Natural killer cell (primary cell): ENCODE data around the gene ZPR1. TPM values are rescaled to one million over a fixed set of nuclear protein-coding genes. Genes with fewer than 3 reads are reported as not detected.
"Not testable (repeated sequence)": the region's sequence is repeated elsewhere in the genome, so short reads cannot be mapped to it uniquely, and the experiment has no call there.

Source experiments
- ATAC-seq, 3 donors: fragments of 150-1000 bp in 2 of 3; fragments of 200-7000 bp in 1 of 3; cut with Tn5 transposase; 1 replicate in 1 of 3; 2 replicates in 2 of 3; pipeline ENCODE4 v1.10.0; 2021; ENCODE audit warnings: mild to moderate bottlenecking in 2 of 3, moderate library complexity in 2 of 3
- DNase-seq, 2 donors: peaks; one replicate each; pipeline versions ENCODE4 v3.0.0 to v3.0.0-alpha.2; 2013 to 2021; ENCODE audit warnings: mixed read lengths in 1 of 2
- H3K27ac ChIP-seq: one replicate; pipeline ENCODE4 v1.5.1; 2013; ENCODE audit warnings: mild to moderate bottlenecking, low read length
- H3K27me3 ChIP-seq: one replicate; pipeline ENCODE4 v1.6.1; 2013; ENCODE audit warnings: low read length; ENCODE audit not compliant: control insufficient read depth, insufficient read depth
- H3K36me3 ChIP-seq: one replicate; pipeline ENCODE4 v1.6.1; 2013; ENCODE audit warnings: low read length; ENCODE audit not compliant: control insufficient read depth, insufficient read depth
- H3K4me1 ChIP-seq: one replicate; pipeline ENCODE4 v1.6.1; 2013; ENCODE audit warnings: low read length; ENCODE audit not compliant: control insufficient read depth, insufficient read depth
- H3K4me3 ChIP-seq: one replicate; pipeline ENCODE4 v1.5.1; 2013; ENCODE audit warnings: low read length
- H3K9me3 ChIP-seq: one replicate; pipeline ENCODE4 v1.6.1; 2013; ENCODE audit warnings: low read length; ENCODE audit not compliant: control insufficient read depth, insufficient read depth
- H3K27ac Mint-ChIP-seq, 2 donors: one replicate each; pipeline ENCODE4 v1.8.0; 2022; ENCODE audit warnings: mild to moderate bottlenecking in 2 of 2, mixed read lengths in 2 of 2, moderate library complexity in 1 of 2
- H3K27me3 Mint-ChIP-seq, 2 donors: one replicate each; pipeline ENCODE4 v1.8.0; 2022; ENCODE audit warnings: low read depth in 2 of 2, mixed read lengths in 2 of 2
- H3K36me3 Mint-ChIP-seq: one replicate; pipeline ENCODE4 v1.8.0; 2022; ENCODE audit warnings: mixed read lengths
- H3K4me1 Mint-ChIP-seq, 2 donors: one replicate each; pipeline ENCODE4 v1.8.0; 2022; ENCODE audit warnings: mixed read lengths in 2 of 2
- H3K4me3 Mint-ChIP-seq: one replicate; pipeline ENCODE4 v1.8.0; 2022; ENCODE audit warnings: mild to moderate bottlenecking, moderate library complexity, mixed read lengths
- H3K9me3 Mint-ChIP-seq, 2 donors: one replicate each; pipeline ENCODE4 v1.8.0; 2022; ENCODE audit warnings: mixed read lengths in 2 of 2
- WGBS: methylation state at CpG from one replicate; pipeline ENCODE4 v1.1.7; 2013; ENCODE audit warnings: missing lambda C conversion rate; ENCODE audit not compliant: insufficient coverage; 5-methylcytosine and 5-hydroxymethylcytosine counted together
- intact Hi-C: fragments of 100-400 bp; cut with micrococcal nuclease; formaldehyde crosslinking; loops from one replicate; pipeline ENCODE4 v1.14.2; 2022
- total RNA-seq, 4 donors: library from RNA; stranded (reverse); fragments of 120-200 nt in 1 of 4; gene quantifications; one replicate each; pipeline versions ENCODE4 v1.2.3 to v1.2.4, GENCODE V29; 2013 to 2022
- TF ChIP-seq, protein P1 (sequence below): fragments of 200-600 bp; IDR thresholded peaks from one replicate; pipeline ENCODE4 v1.8.0; 2022; ENCODE audit warnings: antibody characterized with exemption

The ZPR1 gene
- total RNA-seq, 3 donors from 2014 or later (not counting 1 experiment from before 2014, with no cell fraction given): 92.0 to 107 (median 92.6) TPM

DNA sequence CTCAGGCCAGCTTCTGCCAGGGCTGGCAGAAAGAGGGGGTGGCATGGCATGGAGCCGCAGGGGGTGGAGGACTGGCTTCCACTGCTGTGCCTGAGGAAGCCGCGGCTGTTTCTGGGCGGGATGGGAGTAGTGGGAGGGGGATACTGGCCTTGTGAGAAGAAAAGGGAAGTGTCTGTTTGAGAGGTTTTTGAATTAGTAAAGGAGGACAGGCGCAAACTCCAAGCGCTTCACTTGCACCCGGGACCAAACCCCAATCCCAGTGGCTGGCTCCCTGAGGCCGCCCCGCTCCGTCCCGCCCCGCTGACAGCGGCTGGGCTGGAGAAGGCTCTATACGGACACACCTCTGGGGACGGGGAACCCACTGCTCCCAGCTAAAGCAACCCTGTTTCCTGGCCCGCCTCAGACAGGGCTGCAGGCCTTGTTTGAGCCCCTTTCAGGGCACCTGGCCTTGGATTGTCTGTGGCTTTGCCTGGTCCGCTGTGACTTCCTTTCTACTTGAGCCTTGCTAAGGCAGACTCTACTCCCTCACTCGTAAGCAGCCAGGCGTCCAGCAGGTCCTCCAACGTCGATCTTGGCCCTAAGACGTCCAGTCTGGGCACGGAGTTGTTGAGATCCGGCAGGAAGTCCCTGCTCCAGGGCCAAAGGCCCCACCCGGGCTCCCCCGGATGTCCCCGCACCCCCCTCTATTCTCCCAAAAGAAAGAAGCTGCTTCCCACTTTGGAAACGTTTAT, 47.4 kb upstream of the ZPR1 start:
- Histone ChIP-seq H3K27me3 (no peaks in the 10 kb centered on the region), H3K9me3 (no peaks in the 10 kb centered on the region), H3K4me3 (peak overlapping the region; percentile 66), H3K36me3 (no peaks in the 10 kb centered on the region), H3K27ac (peak overlapping the region; percentile 52), H3K4me1 (peaks cover 19% of the 10 kb centered on the region)
- peak; percentile 7 to 16 (median 15) for ATAC-seq
- peaks cover 0 to 3% of the 10 kb centered on the region in 2 donors for H3K27me3 Mint-ChIP-seq
- intact Hi-C loops: loop anchor here (5.0 kb wide), 1 partner anchor 103 kb away; no protein-coding TSS in a partner anchor
- DNase-seq: peak in 1 of 2 donors; percentile 26
- H3K9me3 Mint-ChIP-seq: no peaks in the 10 kb centered on the region
- no peaks in the 10 kb centered on the region for H3K36me3 Mint-ChIP-seq
- TF ChIP-seq, protein P1, sequence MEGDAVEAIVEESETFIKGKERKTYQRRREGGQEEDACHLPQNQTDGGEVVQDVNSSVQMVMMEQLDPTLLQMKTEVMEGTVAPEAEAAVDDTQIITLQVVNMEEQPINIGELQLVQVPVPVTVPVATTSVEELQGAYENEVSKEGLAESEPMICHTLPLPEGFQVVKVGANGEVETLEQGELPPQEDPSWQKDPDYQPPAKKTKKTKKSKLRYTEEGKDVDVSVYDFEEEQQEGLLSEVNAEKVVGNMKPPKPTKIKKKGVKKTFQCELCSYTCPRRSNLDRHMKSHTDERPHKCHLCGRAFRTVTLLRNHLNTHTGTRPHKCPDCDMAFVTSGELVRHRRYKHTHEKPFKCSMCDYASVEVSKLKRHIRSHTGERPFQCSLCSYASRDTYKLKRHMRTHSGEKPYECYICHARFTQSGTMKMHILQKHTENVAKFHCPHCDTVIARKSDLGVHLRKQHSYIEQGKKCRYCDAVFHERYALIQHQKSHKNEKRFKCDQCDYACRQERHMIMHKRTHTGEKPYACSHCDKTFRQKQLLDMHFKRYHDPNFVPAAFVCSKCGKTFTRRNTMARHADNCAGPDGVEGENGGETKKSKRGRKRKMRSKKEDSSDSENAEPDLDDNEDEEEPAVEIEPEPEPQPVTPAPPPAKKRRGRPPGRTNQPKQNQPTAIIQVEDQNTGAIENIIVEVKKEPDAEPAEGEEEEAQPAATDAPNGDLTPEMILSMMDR: no peak
- 27% methylated on average over 28 of the region's 28 CpGs for WGBS
- H3K4me1 Mint-ChIP-seq: peaks cover 17 to 18% of the 10 kb centered on the region in 2 donors
- peak overlapping the region; percentile 84 for H3K4me3 Mint-ChIP-seq
- H3K27ac Mint-ChIP-seq: peak overlapping the region; percentile 46 to 82

DNA sequence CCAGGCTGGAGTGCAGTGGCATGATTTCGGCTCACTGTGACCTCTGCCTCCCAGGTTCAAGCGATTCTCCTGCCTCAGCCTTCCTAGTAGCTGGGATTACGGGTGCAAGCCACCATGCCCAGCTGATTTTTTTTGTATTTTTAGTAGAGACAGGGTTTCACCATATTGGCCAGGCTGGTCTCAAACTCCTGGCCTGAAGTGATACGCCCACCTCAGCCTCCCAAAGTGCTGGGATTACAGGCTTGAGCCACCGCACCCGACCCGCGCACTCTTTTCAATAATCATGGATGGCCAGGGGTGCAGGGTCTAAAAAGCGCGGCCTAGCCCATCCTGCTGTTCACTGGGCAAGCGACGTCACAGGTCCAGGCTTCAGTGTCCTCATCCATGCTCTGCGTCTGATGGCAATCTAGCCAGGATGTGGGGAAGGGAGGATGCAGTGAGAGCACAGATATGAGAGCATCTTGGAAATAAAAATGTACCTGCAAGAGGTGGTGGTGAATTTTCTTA, 46.8 kb upstream of the ZPR1 start:
- H3K27me3 Mint-ChIP-seq, H3K36me3 ChIP-seq, H3K9me3 ChIP-seq, H3K27me3 ChIP-seq, H3K36me3 Mint-ChIP-seq, DNase-seq, H3K27ac ChIP-seq, H3K9me3 Mint-ChIP-seq, H3K4me3 ChIP-seq, ATAC-seq: not testable (repeated sequence)
- WGBS: 88% methylated on average over 13 of the region's 13 CpGs
- Mint-ChIP-seq H3K4me3 (peak overlapping the region; percentile 84), H3K4me1 (peaks cover 17 to 18% of the 10 kb centered on the region in 2 donors), H3K27ac (peak overlapping the region in 1 of 2 donors; percentile 82)
- H3K4me1 ChIP-seq: peaks cover 19% of the 10 kb centered on the region
- intact Hi-C loops: loop anchor here (5.0 kb wide), 1 partner anchor 102 kb away; no protein-coding TSS in a partner anchor

DNA sequence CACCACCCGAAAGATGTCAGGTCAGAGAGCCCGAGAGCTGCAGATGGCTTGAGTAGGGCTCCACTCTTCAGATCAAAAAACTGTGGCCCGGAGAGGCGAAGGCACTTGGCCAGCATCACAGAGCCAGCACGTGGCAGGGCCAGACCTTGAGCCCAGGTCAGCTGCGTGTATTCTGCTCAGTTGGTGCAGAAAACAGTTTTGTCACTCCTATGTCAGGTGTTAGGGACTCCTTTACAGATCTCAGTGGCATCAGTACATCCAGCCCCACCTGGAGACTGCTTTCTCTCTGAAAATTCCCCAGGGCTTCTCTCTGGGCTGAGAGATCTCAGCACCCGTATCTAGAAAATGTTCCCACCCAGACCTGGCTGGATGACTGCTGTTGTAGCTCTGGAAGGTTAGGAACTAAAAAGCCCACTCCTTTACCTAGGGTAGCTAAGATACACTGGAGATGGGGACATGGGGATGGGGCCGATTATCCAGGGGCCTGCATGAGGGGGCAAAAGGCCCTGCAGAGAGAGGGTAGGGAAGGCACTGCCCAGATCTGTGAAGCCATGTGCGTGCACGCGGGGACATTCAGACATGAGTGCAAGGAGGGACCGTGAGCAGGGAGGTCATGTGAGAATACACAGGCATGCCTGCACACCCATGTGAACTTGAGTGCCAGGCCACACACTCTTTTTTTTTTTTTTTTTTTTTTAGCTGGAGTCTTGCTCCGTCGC, 46.2 kb upstream of the ZPR1 start:
- TF ChIP-seq, protein P1: no peak
- Histone ChIP-seq H3K4me3 (no peak overlapping the region), H3K4me1 (peaks cover 19% of the 10 kb centered on the region), H3K9me3 (no peaks in the 10 kb centered on the region), H3K27me3 (no peaks in the 10 kb centered on the region), H3K27ac (no peak overlapping the region), H3K36me3 (no peaks in the 10 kb centered on the region)
- no peak overlapping the region for H3K27ac Mint-ChIP-seq
- no peaks in the 10 kb centered on the region for H3K9me3 Mint-ChIP-seq
- no peaks in the 10 kb centered on the region for H3K36me3 Mint-ChIP-seq
- peaks cover 17 to 18% of the 10 kb centered on the region in 2 donors for H3K4me1 Mint-ChIP-seq
- 94% methylated on average over 14 of the region's 14 CpGs for WGBS
- peaks cover 0 to 3% of the 10 kb centered on the region in 2 donors for H3K27me3 Mint-ChIP-seq
- intact Hi-C loops: no loop called here
- ATAC-seq (no peak), DNase-seq (no peak)
- H3K4me3 Mint-ChIP-seq: peak overlapping the region; percentile 55

DNA sequence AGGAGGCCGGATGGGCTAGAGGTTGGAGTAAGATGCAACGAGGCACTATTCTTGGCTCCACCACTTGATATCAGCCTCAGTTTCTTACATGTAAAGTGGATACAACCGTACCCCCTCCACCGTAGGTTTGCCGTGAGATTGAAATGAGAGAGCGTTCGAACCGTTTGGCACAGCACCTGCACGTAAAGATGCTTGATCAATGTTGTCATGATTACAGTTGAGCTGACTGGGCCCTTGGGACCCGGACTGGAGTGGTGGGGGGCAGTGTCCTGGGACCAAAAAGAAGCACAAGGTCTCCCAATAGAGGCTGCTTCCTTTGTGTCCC, 45.6 kb upstream of the ZPR1 start:
- no peak for DNase-seq
- no peaks in the 10 kb centered on the region for H3K36me3 Mint-ChIP-seq
- no peak for ATAC-seq
- no peak overlapping the region for H3K27ac Mint-ChIP-seq
- no peak overlapping the region for H3K4me3 ChIP-seq
- H3K27me3 ChIP-seq: no peaks in the 10 kb centered on the region
- peaks cover 19% of the 10 kb centered on the region for H3K4me1 ChIP-seq
- peaks cover 0 to 3% of the 10 kb centered on the region in 2 donors for H3K27me3 Mint-ChIP-seq
- TF ChIP-seq, protein P1: no peak
- H3K4me3 Mint-ChIP-seq: no peak overlapping the region
- H3K9me3 Mint-ChIP-seq: no peaks in the 10 kb centered on the region
- intact Hi-C loops: no loop called here
- H3K27ac ChIP-seq: no peak overlapping the region
- H3K36me3 ChIP-seq: no peaks in the 10 kb centered on the region
- no peaks in the 10 kb centered on the region for H3K9me3 ChIP-seq
- 97% methylated on average over 10 of the region's 10 CpGs for WGBS
- peaks cover 17 to 18% of the 10 kb centered on the region in 2 donors for H3K4me1 Mint-ChIP-seq
